GM18498 (cell line): ENCODE data around the gene AADACL2.
"Not testable (repeated sequence)": the region's sequence is repeated elsewhere in the genome, so short reads cannot be mapped to it uniquely, and the experiment has no call there.

Experiments
- ATAC-seq: cut with Tn5 transposase; IDR thresholded peaks from one replicate; pipeline ENCODE4 v1.9.1; 2021; ENCODE audit warnings: mild to moderate bottlenecking, moderate library complexity; ENCODE audit not compliant: unreplicated experiment

AADACL2 gene

DNA sequence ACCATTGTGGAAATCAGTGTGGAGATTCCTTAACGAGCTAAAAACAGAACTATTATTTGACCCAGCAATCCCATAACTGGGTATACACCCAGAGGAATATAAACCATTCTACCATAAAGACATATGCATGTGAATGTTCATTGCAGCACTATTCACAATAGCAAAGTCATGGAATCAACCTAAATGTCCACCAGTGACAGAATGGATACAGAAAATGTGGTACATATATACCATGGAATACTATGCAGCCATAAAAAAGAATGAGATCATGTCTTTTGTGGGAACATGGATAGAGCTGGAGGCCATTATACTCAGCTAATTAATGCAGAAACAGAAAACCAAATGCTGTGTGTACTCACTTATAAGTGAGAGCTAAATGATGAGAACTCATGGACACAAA, 31.0 kb downstream of the AADACL2 start:
- not testable (repeated sequence) for ATAC-seq

- no peak for ATAC-seq
Measured at GRCh38 chr3:151765685-151766084, 32.0 kb downstream of the AADACL2 start.

DNA sequence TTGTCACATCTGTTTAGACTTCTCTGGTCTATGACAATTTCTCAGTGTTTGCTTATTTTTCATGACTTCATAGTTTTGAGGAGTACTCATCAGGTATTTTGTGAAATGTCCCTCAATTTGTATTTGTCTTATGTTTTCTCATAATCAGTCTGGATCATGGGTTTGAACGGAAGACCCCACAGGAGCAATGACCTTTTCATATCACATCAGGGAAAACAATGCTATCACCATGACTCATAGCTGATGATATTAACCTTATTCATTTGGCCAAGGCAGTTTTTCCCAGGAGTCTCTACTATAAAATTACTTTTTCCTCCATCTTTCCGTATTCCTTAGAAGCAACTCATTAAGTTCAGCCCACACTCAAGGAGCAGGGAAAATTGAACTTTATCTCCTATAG, 32.7 kb downstream of the AADACL2 start:
- ATAC-seq: no peak

DNA sequence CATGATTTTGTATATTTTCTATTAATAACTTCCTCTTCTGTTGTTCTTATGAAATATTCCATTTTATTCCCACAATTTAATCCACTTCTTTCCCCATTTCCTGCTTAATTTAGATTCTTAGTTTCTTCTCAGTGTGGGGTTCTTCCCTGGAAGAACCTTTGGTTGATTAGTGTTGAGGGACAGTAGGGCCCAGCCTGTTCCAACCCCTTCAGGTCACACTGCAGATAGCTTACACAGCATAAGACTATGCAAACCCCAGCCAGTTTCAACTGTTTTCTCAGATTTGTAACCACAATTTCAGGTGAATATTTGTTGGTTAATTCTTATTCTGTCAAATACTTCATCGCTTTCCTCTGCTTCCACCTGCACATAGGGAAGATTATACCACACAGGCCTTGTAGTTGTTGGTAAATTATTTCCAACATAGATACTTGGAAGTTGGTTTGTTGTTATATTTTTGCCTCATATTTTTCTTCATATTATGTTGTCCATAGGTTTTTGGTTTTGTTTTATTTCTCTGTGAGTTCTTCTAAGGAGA, 34.7 kb downstream of the AADACL2 start:
- ATAC-seq: no peak

DNA sequence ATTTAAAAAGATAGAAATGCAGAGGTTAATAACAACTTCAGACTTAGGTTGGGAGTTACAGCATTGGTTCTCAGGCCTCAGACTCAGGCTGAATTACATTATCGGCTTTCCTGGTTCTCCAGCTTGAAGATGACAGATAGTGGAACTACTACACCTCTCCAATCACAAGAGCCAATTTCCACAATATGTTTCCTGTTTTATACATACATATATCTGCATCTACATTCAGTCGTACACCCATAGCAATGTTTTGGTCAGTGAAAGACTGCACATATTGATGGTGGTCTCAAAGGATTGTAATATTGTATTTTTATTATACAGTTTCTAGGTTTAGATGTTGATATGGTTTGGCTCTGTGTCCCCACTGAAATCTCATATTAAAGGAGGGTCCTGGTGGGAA, 35.4 kb downstream of the AADACL2 start:
- ATAC-seq: no peak

- ATAC-seq: no peak
Measured at GRCh38 chr3:151770956-151771355, 37.2 kb downstream of the AADACL2 start.

DNA sequence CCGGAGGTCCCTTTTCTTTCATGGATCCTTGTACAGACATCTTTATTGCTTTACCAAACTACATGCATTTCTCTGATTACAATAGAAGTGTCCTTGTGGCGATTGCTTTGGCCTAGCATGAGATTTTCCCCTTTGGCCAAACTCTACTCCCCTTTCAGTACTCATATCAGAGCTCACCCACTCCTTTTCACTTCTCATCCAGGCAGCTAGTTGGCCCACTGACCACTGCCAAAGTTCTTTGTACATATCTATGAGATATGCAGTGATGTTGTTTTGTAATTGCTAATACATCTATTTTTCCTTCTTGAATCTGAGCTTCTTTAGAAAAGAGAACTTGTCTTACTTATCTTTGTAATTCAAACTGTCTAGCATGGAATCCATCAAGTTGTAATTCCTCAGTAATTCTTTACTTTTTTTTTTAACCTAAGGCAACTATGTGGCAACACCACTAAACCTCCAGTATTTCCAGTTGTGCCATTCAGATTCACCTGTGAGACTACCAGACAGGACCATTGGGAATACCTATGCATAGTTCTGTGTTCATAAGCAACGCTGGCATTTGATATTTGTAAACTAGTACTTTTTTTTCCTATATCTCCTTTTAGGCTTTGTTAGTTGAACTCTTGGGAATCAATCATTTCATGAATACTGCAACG, 39.2 kb downstream of the AADACL2 start:
- ATAC-seq: no peak

DNA sequence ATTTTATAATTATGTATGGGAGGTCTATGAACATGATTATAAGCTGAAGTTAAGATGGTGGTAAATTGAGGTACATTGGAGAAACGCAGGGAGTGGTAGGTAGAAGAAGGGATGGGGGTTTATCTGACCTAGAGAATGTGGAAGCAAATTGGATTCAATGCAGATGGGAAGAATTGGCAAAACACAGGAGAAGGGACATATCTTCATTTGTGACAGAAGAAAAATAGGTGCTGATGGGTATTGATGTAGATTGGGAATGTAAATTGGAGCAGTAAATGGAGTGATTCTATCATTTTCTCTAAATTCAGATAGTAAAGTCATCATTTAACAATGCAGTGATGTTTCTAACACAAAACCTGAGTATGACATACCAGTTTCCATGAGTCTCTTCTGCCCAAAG, 40.5 kb downstream of the AADACL2 start:
- no peak for ATAC-seq

- ATAC-seq: no peak
Measured at GRCh38 chr3:151774910-151775309, 41.2 kb downstream of the AADACL2 start.

DNA sequence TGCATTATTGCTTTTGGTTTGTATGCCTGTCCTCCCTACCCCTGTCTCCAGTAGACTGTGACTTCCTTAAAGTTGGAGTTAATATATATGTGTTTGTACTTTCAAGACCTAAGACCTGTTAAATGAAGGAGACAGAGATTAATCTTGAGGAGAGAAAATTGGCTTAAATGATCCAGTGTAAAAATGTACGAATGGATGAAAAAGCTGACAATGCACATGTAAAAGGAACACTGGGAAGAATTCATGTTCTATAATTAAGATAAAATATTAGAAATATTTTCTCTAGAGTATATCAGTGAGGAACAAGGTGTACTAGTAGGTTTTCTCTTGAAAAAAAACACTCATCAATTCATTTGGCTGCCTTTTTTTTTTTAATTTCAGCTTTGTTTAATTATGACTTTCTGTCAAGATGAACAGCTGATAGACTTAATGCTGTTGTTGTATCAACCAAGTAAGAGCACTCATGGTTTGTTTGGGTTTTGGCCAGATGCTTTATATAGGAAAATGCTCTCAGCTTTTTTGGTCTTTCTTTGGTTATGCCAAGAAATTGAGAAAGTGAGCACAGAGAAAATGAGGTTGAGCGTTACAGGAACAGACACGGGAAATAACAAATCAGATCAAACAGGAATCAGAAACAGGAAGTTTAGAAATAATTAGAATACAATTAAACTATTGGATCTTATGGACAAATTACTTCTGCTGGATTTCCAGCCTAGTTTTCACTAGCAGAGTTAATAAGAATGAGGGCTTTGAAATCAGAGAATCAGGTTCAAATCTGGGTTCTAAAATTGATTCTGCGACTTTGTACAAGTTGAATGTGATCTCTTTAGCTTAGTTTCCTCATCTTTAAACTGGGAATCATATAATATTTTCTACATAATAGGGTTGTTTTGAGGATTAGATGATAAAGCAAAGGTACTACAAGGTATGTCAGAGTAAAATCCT, 41.9 kb downstream of the AADACL2 start:
- ATAC-seq: no peak

GRCh38 chr3:151776259-151776740, 42.6 kb downstream of the AADACL2 start:
- ATAC-seq: no peak

- ATAC-seq: no peak
Measured at GRCh38 chr3:151777880-151778279, 44.2 kb downstream of the AADACL2 start.

DNA sequence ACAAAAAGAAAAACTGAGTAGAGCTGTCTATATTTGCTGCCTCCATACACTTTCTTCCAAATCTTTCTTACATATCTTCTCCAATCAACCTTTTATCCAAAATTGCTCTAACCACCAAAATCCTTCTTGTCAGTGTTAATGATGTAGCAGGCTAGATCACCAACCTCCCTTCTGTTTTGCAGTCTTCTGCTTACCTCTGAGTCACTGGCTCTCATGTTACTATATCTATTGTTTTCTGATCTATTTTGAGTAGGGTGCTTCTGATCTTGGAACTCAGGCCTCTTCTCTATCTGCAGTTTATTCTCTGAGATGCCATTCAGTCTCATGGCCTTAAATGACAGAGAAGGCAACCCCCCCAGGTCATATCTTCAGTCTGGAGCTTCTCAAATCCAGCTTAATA, 53.9 kb downstream of the AADACL2 start:
- no peak for ATAC-seq

DNA sequence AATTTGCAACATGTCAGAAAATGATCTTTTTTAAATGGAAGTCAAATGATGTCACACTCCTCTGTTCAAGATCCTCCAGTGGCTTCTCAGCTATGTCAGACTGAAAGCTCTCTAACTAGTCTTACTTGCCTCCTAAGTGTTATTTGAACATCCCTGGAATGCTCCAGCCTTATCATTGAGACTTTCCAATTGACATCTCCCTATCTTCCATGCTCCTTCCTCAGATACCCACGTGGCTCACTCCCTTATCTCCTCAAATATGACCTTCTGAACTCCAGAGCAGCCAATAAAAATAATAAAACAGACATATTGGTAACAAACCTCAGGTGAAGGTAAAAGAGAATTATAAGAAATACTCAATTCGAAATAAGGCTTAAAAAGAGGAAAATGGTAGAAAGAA, 54.7 kb downstream of the AADACL2 start:
- ATAC-seq: no peak

DNA sequence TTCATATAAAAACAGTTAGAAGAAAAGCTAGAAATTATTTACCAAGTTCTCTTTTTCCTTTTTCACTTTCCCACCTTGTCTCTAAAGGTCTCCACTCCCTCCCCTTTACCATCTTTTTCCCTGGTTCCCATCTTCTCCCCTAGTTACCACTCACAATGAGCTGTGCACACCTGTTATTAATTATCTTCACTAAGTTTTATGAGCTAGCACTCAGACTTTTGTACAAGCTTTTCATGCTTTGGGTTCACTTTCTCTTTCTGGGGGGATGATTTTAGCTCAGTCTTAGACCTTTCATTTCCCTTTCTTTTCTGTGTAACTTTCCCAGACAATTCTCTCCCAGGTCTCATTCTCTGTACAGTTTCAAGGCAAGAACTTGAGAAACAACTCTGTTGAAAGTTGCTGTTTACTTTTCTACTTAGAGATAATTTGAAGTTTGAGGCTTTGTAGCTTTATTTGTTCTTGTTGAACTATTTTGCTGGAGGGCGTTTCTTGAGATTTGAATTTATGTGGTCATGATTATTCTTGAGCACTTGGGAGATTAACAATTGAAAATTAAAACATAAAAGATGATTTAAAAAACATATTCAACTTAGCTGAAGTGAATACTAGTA, 56.2 kb downstream of the AADACL2 start:
- ATAC-seq: no peak

DNA sequence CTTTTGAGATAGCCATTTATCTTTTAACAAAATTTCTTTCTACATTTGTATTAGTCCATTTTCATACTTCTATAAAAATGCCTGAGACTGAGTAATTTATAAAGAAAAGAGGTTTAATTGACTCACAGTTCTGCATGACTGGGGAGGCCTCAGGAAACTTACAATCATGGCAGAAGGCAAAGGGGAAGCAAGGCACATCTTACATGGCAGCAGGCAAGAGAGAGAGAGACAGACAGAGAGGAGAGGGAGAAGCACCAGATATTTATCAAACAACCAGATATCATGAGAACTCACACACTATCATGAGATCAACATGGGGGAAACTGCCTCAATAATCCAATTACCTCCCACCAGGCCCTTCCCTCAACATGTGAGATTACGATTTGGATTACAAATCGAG, 57.0 kb downstream of the AADACL2 start:
- not testable (repeated sequence) for ATAC-seq

DNA sequence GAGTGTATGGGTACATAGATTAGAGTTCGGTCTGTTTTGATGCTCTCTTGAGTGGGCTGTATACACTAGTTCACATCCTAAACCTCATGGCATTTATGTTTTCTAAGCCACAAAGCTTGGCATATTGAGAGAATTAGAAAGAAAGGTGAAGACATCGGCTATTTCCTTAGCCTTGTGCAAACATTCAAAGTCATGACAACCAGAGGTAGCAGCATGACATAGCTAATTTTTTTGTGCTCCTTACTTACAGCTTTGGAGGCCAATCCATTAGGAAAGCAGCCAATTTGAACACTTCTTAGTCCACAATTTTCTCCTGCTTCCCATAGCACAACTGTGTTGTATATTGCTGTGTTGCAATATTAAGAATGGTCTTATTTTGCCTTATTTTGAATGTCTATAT, 58.7 kb downstream of the AADACL2 start:
- ATAC-seq: no peak

DNA sequence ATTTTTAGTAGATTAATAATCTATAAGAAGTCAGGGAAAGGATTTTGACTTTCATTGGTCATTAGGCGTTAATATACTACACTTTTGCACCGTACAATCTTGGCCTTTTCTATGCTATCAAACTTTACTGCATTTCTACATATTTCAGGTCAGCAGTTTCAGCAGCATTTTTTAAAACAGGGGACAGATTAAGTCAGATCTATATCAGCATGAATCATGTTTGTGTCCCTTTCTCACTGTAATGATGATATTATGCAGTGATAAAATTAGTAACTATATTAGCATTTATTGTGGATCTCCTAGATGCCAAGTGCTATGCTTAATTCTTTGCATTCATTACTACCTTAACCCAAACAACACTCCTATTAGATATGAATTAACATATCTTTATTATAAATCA, 59.9 kb downstream of the AADACL2 start:
- no peak for ATAC-seq

DNA sequence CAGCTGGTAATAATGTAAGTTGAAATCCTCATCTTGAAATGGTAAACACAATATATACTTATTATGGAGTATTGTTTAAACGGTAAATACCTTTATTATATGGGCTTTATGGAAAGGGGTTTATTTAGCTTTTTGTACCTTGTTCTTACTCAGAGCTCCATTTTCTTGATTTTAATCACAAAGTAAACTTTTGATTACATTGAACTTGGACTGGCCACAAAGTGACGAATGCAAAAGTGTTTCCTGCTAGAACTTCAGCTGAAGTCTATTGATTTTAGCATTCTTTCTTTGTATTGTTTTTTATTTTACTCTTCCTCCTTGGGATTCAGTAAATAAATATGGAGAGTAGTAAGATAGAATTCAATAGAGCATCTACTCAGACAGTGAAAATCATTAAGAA, 60.4 kb downstream of the AADACL2 start:
- ATAC-seq: no peak

GRCh38 chr3:151795276-151795675, 61.5 kb downstream of the AADACL2 start:
- no peak for ATAC-seq

- no peak for ATAC-seq
Measured at GRCh38 chr3:151796105-151796680, 62.5 kb downstream of the AADACL2 start.
